Trophoblast cell (in vitro differentiated cells and primary cell): Measurements from ENCODE around the gene ADARB2.

Source experiments
- DNase-seq, 2 donors: peaks; one replicate each; pipeline ENCODE4 v3.0.0-alpha.2; 2016
- H2AFZ ChIP-seq: 2 replicates; pipeline ENCODE4 v1.6.1; 2013; ENCODE audit warnings: low read length, moderate library complexity, mild to moderate bottlenecking; ENCODE audit not compliant: insufficient read depth, poor library complexity
- H2AK5ac ChIP-seq: 2 replicates; pipeline ENCODE4 v1.6.1; 2013; ENCODE audit warnings: mild to moderate bottlenecking, low read length
- H2BK120ac ChIP-seq: 2 replicates; pipeline ENCODE4 v1.6.1; 2013; ENCODE audit warnings: low read length, mild to moderate bottlenecking, moderate library complexity; ENCODE audit not compliant: insufficient read depth, poor library complexity
- H2BK12ac ChIP-seq: 2 replicates; pipeline ENCODE4 v1.6.1; 2013; ENCODE audit warnings: mild to moderate bottlenecking, low read length, moderate library complexity
- H2BK5ac ChIP-seq: 2 replicates; pipeline ENCODE4 v1.6.1; 2013; ENCODE audit warnings: low read length, low read depth, moderate library complexity, mild to moderate bottlenecking; ENCODE audit not compliant: poor library complexity
- H3K14ac ChIP-seq: 2 replicates; pipeline ENCODE4 v1.6.1; 2013; ENCODE audit warnings: mild to moderate bottlenecking, low read length
- H3K18ac ChIP-seq: 2 replicates; pipeline ENCODE4 v1.6.1; 2013; ENCODE audit warnings: mild to moderate bottlenecking, low read length
- H3K23ac ChIP-seq: 2 replicates; pipeline ENCODE4 v1.6.1; 2013; ENCODE audit warnings: low read length
- H3K27ac ChIP-seq: 2 replicates; pipeline ENCODE4 v1.5.1; 2013; ENCODE audit warnings: low read depth, mild to moderate bottlenecking, inconsistent platforms, low read length, moderate library complexity
- H3K27me3 ChIP-seq: 2 replicates; pipeline ENCODE4 v1.6.1; 2013; ENCODE audit warnings: inconsistent platforms, mild to moderate bottlenecking, low read length, moderate library complexity; ENCODE audit not compliant: insufficient read depth
- H3K36me3 ChIP-seq, 2 experiments: 1 replicate in 1 of 2; 2 replicates in 1 of 2; pipeline ENCODE4 v1.6.1; 2013; ENCODE audit warnings: low read length in 2 of 2, mild to moderate bottlenecking in 2 of 2, moderate library complexity in 1 of 2; ENCODE audit not compliant: insufficient read depth in 2 of 2, control insufficient read depth in 1 of 2
- H3K4ac ChIP-seq: 2 replicates; pipeline ENCODE4 v1.6.1; 2013; ENCODE audit warnings: low read depth, mild to moderate bottlenecking, low read length, moderate library complexity
- H3K4me1 ChIP-seq, 2 experiments: 1 replicate in 1 of 2; 2 replicates in 1 of 2; pipeline ENCODE4 v1.6.1; 2013; ENCODE audit warnings: low read length in 2 of 2, mild to moderate bottlenecking in 2 of 2, moderate library complexity in 1 of 2; ENCODE audit not compliant: insufficient read depth in 2 of 2, control insufficient read depth in 1 of 2
- H3K4me2 ChIP-seq: 2 replicates; pipeline ENCODE4 v1.6.1; 2013; ENCODE audit warnings: inconsistent platforms, mild to moderate bottlenecking, low read length, moderate library complexity
- H3K4me3 ChIP-seq: 2 replicates; pipeline ENCODE4 v1.5.1; 2013; ENCODE audit warnings: mild to moderate bottlenecking, low read depth, low read length, inconsistent platforms
- H3K79me1 ChIP-seq: one replicate; pipeline ENCODE4 v1.6.1; 2013; ENCODE audit warnings: low read length
- H3K79me2 ChIP-seq: 2 replicates; pipeline ENCODE4 v1.6.1; 2013; ENCODE audit warnings: low read length, mild to moderate bottlenecking; ENCODE audit not compliant: control insufficient read depth, insufficient read depth, poor library complexity
- H3K9ac ChIP-seq: 2 replicates; pipeline ENCODE4 v1.6.1; 2013; ENCODE audit warnings: mild to moderate bottlenecking, low read length
- H3K9me3 ChIP-seq: 2 replicates; pipeline ENCODE4 v1.6.1; 2013; ENCODE audit warnings: low read depth, mild to moderate bottlenecking, control low read depth, inconsistent platforms, low read length; ENCODE audit not compliant: insufficient read depth
- H4K12ac ChIP-seq: 2 replicates; pipeline ENCODE4 v1.6.1; 2013; ENCODE audit warnings: low read depth, mild to moderate bottlenecking, low read length, moderate library complexity
- H4K8ac ChIP-seq: 2 replicates; pipeline ENCODE4 v1.6.1; 2013; ENCODE audit warnings: low read depth, mild to moderate bottlenecking, low read length, moderate library complexity
- H4K91ac ChIP-seq: one replicate; pipeline ENCODE4 v1.6.1; 2013; ENCODE audit warnings: low read depth, mild to moderate bottlenecking, low read length, moderate library complexity
- WGBS: extraction: QIAGEN DNeasy Blood & Tissue Kit; methylation state at CpG from one replicate; pipeline ENCODE4 v1.1.7; 2013; ENCODE audit warnings: missing lambda C conversion rate; ENCODE audit not compliant: insufficient read length, insufficient coverage; ENCODE audit errors: extremely low coverage; 5-methylcytosine and 5-hydroxymethylcytosine counted together

The ADARB2 gene

DNA sequence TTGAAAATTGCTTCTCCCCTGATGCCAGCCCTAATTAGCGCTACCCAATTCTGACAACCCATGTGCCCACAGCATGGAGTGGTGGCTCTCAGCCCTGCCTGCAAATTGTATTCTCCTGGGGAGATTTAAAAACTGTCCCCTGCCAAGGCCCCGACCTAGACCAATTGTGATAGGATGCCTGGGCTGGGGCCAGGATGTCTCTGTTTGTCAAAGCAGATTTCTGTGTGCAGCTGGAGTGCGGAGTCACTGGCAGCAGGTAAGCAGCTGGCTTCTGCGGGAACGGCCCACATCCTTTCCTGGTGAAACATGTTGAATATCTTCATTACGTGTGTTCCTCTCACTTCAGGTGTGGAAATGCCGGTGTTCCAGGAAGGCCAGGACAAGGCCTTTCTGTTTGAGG, 442.6 kb downstream of the ADARB2 start:
- Histone ChIP-seq H4K12ac (no peak overlapping the region), H3K79me2 (no peaks in the 10 kb centered on the region), H4K91ac (no peak overlapping the region), H3K4me3 (no peak overlapping the region), H2BK120ac (no peak overlapping the region), H4K8ac (no peak overlapping the region), H3K4me2 (no peak overlapping the region), H3K14ac (no peak overlapping the region), H2AK5ac (no peak overlapping the region), H2BK5ac (no peak overlapping the region), H3K79me1 (no peaks in the 10 kb centered on the region), H3K9me3 (peaks cover 5% of the 10 kb centered on the region), H3K9ac (no peak overlapping the region), H2AFZ (no peak overlapping the region), H3K23ac (no peak overlapping the region), H3K18ac (no peak overlapping the region), H3K36me3 (no peaks in the 10 kb centered on the region), H3K4me1 (peaks cover under 1% of the 10 kb centered on the region in 2 experiments), H2BK12ac (no peak overlapping the region), H3K27ac (no peak overlapping the region), H3K27me3 (no peaks in the 10 kb centered on the region), H3K4ac (no peak overlapping the region)
- WGBS = no CpG with 5 or more reads among the region's 7 CpGs
- DNase-seq = no peak

- H4K8ac ChIP-seq = no peak overlapping the region
- no CpG with 5 or more reads among the region's 10 CpGs for WGBS
- H2BK120ac ChIP-seq = no peak overlapping the region
- H2AK5ac ChIP-seq = no peak overlapping the region
- no peak overlapping the region for H2BK5ac ChIP-seq
- H2AFZ ChIP-seq = no peak overlapping the region
- H3K79me2 ChIP-seq = no peaks in the 10 kb centered on the region
- no peaks in the 10 kb centered on the region for H3K36me3 ChIP-seq
- no peak overlapping the region for H4K12ac ChIP-seq
- peaks cover 4 to 7% of the 10 kb centered on the region in 2 experiments for H3K4me1 ChIP-seq
- peaks cover 5% of the 10 kb centered on the region for H3K9me3 ChIP-seq
- H3K4me2 ChIP-seq = no peak overlapping the region
- H3K23ac ChIP-seq = no peak overlapping the region
- no peak overlapping the region for H4K91ac ChIP-seq
- no peak overlapping the region for H3K9ac ChIP-seq
- no peak for DNase-seq
- H3K27me3 ChIP-seq = no peaks in the 10 kb centered on the region
- no peak overlapping the region for H3K18ac ChIP-seq
- H3K4me3 ChIP-seq = no peak overlapping the region
- no peak overlapping the region for H3K4ac ChIP-seq
- H3K14ac ChIP-seq = no peak overlapping the region
- no peak overlapping the region for H2BK12ac ChIP-seq
- no peaks in the 10 kb centered on the region for H3K79me1 ChIP-seq
- H3K27ac ChIP-seq = no peak overlapping the region
Measured at GRCh38 chr10:1293636-1294435, 443.5 kb downstream of the ADARB2 start.

DNA sequence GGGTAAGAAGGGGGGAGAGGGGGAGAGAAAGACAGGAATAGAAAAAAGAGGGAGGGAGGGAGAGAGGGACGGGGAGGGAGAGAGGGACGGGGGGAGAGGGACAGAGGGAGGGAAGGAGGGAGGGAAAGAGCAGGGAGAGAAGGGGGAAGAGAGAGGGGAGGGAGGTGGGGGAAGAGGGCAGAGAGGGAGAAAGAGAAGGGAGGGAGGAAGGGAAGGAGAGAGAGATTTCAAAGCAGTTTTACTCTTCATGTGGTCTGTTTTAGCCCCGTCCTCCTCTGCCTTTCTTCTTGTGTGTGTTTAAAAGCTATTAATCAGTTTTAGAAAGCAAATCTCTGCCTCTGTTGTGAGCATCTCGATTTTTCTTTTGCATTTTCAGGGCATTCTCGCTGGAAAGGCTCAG, 444.2 kb downstream of the ADARB2 start:
- Histone ChIP-seq H3K4me3 (no peak overlapping the region), H3K9me3 (peaks cover 5% of the 10 kb centered on the region), H3K27me3 (no peaks in the 10 kb centered on the region), H2AFZ (no peak overlapping the region), H2BK120ac (no peak overlapping the region), H3K9ac (no peak overlapping the region), H3K18ac (no peak overlapping the region), H4K12ac (no peak overlapping the region), H3K4me1 (peaks cover 4 to 9% of the 10 kb centered on the region in 2 experiments), H2AK5ac (no peak overlapping the region), H3K23ac (no peak overlapping the region), H4K8ac (no peak overlapping the region), H2BK5ac (no peak overlapping the region), H3K27ac (no peak overlapping the region), H3K79me1 (no peaks in the 10 kb centered on the region), H4K91ac (no peak overlapping the region), H3K14ac (no peak overlapping the region), H3K36me3 (no peaks in the 10 kb centered on the region), H3K4me2 (no peak overlapping the region), H3K4ac (no peak overlapping the region), H3K79me2 (no peaks in the 10 kb centered on the region), H2BK12ac (no peak overlapping the region)
- no CpG with 5 or more reads among the region's 5 CpGs for WGBS
- no peak for DNase-seq

DNA sequence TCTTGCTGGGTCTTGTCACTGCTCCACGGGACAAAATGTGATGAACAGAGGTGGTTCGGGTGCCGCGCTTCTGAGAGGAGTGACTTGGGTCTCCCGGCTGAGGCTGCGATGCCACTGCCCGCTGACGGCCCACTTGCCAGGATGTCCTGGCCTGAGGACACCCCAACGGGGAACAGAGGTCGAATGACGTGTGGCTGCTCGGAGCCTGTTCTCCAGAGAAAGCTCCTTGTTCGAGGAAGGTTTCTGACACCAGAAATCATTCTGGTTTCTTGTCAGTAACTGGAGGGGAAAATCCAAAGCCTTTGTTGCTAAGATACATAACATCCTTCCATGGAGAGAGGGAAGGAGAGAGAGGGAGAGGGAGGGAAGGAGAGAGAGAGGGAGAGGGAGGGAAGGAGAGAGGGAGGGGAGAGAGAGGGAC, 444.7 kb downstream of the ADARB2 start:
- no peak overlapping the region for H2BK5ac ChIP-seq
- no peak overlapping the region for H3K4ac ChIP-seq
- no peak overlapping the region for H2AK5ac ChIP-seq
- H3K23ac ChIP-seq = no peak overlapping the region
- H3K79me1 ChIP-seq = no peaks in the 10 kb centered on the region
- H3K14ac ChIP-seq = no peak overlapping the region
- H3K9me3 ChIP-seq = peaks cover 4% of the 10 kb centered on the region
- no peak overlapping the region for H3K27ac ChIP-seq
- no peaks in the 10 kb centered on the region for H3K79me2 ChIP-seq
- H3K4me2 ChIP-seq = no peak overlapping the region
- no peak overlapping the region for H2BK12ac ChIP-seq
- WGBS = no CpG with 5 or more reads among the region's 13 CpGs
- peaks cover 4 to 9% of the 10 kb centered on the region in 2 experiments for H3K4me1 ChIP-seq
- H3K27me3 ChIP-seq = no peaks in the 10 kb centered on the region
- no peak overlapping the region for H2BK120ac ChIP-seq
- no peak overlapping the region for H3K18ac ChIP-seq
- H3K9ac ChIP-seq = no peak overlapping the region
- H3K36me3 ChIP-seq = no peaks in the 10 kb centered on the region
- H4K91ac ChIP-seq = no peak overlapping the region
- H3K4me3 ChIP-seq = no peak overlapping the region
- no peak for DNase-seq
- no peak overlapping the region for H2AFZ ChIP-seq
- H4K12ac ChIP-seq = no peak overlapping the region
- H4K8ac ChIP-seq = no peak overlapping the region
